Right lobe of liver (tissue), 6 donors: ENCODE data around the gene BICDL2. TPM values are rescaled to one million over a fixed set of nuclear protein-coding genes. Genes with fewer than 3 reads are reported as not detected.

Experiments used
- ATAC-seq, 4 donors: fragments of 200-7000 bp; cut with Tn5 transposase; one replicate each; pipeline ENCODE4 v1.9.1; 2020; ENCODE audit warnings: mild to moderate bottlenecking in 4 of 4, moderate library complexity in 4 of 4
- DNase-seq, 3 donors: peaks; one replicate each; pipeline ENCODE4 v3.0.0-alpha.2; 2020
- H3K27ac ChIP-seq, 3 donors: fragments of 200-600 bp; one replicate each; pipeline ENCODE4 v1.8.0; 2022
- H3K27me3 ChIP-seq, 2 donors: fragments of 200-600 bp; one replicate each; pipeline ENCODE4 v1.8.0; 2022
- H3K36me3 ChIP-seq, 4 donors: fragments of 200-600 bp; sonication (generic) in 1 of 4; one replicate each; pipeline versions ENCODE4 v1.5.1 to v1.8.0; 2017 to 2022; ENCODE audit warnings: control low read depth in 1 of 4
- H3K4me1 ChIP-seq, 4 donors: fragments of 200-600 bp; sonication (generic) in 1 of 4; one replicate each; pipeline versions ENCODE4 v1.5.1 to v1.8.0; 2017 to 2022; ENCODE audit warnings: control low read depth in 1 of 4
- H3K4me3 ChIP-seq, 3 donors: fragments of 200-600 bp; one replicate each; pipeline ENCODE4 v1.8.0; 2022
- H3K9me3 ChIP-seq, 4 donors: fragments of 200-600 bp; sonication (generic) in 1 of 4; one replicate each; pipeline versions ENCODE4 v1.5.1 to v1.8.0; 2017 to 2022; ENCODE audit warnings: control low read depth in 1 of 4
- POLR2A ChIP-seq: fragments of 450-650 bp; IDR thresholded peaks from one replicate; pipeline ENCODE4 v1.6.1; 2017; ENCODE audit warnings: antibody characterized with exemption, mild to moderate bottlenecking
- WGBS: methylation state at CpG from one replicate; pipeline ENCODE4 v1.1.6; 2018; ENCODE audit warnings: low coverage, low lambda C conversion rate; ENCODE audit not compliant: insufficient coverage; ENCODE audit errors: missing lambda C conversion rate; 5-methylcytosine and 5-hydroxymethylcytosine counted together
- intact Hi-C, 2 donors: fragments of 100-400 bp; cut with DNase I; formaldehyde crosslinking; loops; one replicate each; pipeline versions ENCODE4 v1.11.2 to v1.14.1; 2022
- total RNA-seq, 6 experiments: library from RNA; depleted of rRNA in 2 of 6; stranded (reverse); fragments of >200 nt in 2 of 6; fragmentation: NEBNext Ultra II Directional in 3 of 6; extraction: Animal tissue kit (Norgen Biotek cat#: 25700) in 3 of 6; gene quantifications; one replicate each; pipeline versions ENCODE4 v1.1.0 to v1.2.4, GENCODE V29; 2016 to 2023
- TF ChIP-seq, protein P1 (sequence below), 4 donors: fragments of 200-600 bp in 3 of 4; fragments of 450-650 bp in 1 of 4; IDR thresholded peaks; one replicate each; pipeline versions ENCODE4 v1.5.1 to v1.8.0; 2016 to 2022; ENCODE audit warnings: antibody characterized with exemption in 4 of 4, mild to moderate bottlenecking in 2 of 4
- donor health status: DM: no; HTN: yes; CAD: no.
- donor health status: DM: no; HTN: no; CAD: no.
- donor health status: DM: no; HTN: no; CAD: no.
- donor health status: DM: no; HTN: yes; CAD: no.
- donor health status: DM: no; HTN: yes; CAD: no.

The BICDL2 gene
- total RNA-seq, 6 experiments from 2014 or later = 0.11 to 0.58 (median 0.48) TPM; not detected in 1

DNA sequence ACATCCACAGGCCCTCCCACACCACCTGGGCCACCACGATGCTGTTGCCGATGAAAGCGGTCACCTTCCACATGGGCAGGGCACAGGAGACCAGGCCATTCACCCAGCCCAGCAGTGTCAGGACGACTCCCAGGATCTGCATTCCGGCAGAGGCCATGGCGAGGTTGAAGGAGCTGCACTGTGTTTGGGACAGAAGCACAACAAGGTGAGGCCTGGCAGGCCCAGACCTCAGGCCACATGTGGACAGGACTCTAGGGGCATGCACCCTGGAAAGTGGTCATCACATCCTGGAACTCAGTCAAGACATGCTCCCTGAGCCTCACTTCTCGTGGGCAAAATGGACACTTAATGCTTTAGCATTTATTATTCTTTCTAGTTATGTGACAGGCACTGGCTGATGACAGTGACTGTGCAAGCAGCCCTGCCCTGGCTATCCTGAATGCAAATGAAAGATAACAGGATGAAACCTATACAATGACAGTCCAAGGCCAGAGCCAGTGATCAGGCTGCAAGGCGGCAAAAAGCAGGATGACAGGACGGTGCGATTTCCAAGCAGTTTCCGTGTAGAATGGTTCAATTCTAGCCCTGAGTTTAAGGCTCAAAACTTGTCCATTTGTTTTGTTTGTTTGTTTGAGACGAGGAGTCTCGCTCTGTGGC lies 20.8 kb downstream of the BICDL2 start:
- H3K36me3 ChIP-seq = no peaks in the 10 kb centered on the region
- ATAC-seq (no peak), DNase-seq (no peak)
- H3K27ac ChIP-seq = no peak overlapping the region
- H3K4me3 ChIP-seq = no peak overlapping the region
- WGBS = 78% methylated on average over 4 of the region's 13 CpGs
- H3K4me1 ChIP-seq = peaks cover 0 to 17% (median 2%) of the 10 kb centered on the region in 4 donors
- intact Hi-C loops = no loop called here
- H3K9me3 ChIP-seq = no peaks in the 10 kb centered on the region
- no peaks in the 10 kb centered on the region for H3K27me3 ChIP-seq
- no peak for TF ChIP-seq POLR2A
- TF ChIP-seq, protein P1, sequence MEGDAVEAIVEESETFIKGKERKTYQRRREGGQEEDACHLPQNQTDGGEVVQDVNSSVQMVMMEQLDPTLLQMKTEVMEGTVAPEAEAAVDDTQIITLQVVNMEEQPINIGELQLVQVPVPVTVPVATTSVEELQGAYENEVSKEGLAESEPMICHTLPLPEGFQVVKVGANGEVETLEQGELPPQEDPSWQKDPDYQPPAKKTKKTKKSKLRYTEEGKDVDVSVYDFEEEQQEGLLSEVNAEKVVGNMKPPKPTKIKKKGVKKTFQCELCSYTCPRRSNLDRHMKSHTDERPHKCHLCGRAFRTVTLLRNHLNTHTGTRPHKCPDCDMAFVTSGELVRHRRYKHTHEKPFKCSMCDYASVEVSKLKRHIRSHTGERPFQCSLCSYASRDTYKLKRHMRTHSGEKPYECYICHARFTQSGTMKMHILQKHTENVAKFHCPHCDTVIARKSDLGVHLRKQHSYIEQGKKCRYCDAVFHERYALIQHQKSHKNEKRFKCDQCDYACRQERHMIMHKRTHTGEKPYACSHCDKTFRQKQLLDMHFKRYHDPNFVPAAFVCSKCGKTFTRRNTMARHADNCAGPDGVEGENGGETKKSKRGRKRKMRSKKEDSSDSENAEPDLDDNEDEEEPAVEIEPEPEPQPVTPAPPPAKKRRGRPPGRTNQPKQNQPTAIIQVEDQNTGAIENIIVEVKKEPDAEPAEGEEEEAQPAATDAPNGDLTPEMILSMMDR (IDR thresholded peaks at IDR 0.05) = no peak

DNA sequence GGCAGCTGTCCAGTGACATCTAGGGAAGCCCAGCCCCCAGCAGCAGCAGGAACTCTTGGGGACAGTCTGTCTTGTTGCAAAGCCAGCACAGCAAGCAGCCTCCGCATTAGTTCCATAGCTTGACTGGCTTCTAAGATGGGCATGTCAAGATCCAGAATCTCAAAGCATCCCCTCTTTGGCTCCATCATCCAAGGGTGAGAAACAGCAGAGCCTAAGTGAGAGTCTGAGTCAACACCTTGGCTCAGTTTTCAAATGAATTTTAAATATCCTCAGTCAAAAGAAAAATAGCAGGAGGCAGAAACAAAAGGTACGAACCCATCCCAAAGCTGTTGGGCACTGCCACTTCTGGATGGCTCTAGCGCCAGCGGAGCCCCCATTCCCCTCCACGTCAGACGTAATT lies 21.8 kb downstream of the BICDL2 start:
- Histone ChIP-seq H3K4me1 (peaks cover 0 to 11% (median 2%) of the 10 kb centered on the region in 4 donors), H3K9me3 (no peaks in the 10 kb centered on the region), H3K36me3 (no peaks in the 10 kb centered on the region), H3K4me3 (no peak overlapping the region), H3K27ac (no peak overlapping the region), H3K27me3 (no peaks in the 10 kb centered on the region)
- ATAC-seq = no peak
- TF ChIP-seq, protein P1 (IDR thresholded peaks at IDR 0.05) = no peak
- TF ChIP-seq POLR2A = no peak
- 85% methylated on average over 6 of the region's 6 CpGs for whole genome bisulfite sequencing
- intact Hi-C loops = no loop called here
- no peak for DNase-seq

DNA sequence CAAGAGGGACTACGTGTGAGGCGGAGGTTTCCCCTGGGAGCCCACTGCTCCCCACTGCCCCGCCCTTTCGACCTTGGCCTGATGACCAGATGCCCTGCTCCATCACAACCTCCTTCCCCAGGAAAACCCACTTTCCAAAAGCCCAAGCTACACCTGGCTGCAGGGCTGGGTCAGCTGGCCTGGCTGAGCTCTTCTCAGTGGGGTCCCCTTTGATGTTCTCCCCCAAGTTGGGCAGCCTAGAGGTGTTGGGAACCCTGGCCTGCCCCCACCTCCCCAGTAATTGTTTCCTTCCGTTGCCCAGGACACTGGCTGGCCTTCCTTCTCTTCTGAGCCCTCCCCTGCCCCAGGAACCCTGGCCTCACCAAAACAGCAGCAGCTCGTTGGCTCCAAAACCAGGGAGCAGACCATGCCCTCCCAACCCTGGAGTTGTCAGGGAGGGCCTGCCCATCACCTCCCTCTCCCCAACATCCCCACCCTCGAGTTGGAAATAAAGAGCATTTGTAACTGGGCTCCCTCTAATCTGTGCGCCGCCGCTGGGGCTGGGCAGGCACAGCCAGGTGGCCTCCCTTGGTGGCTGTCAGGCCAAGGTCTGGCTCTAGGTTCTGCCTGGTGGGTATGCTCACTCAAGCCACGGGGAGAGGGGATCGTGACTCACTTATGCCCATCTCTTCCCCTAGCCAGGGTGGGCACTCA lies 22.6 kb downstream of the BICDL2 start:
- WGBS = 53% methylated on average over 5 of the region's 12 CpGs
- H3K9me3 ChIP-seq = no peaks in the 10 kb centered on the region
- H3K4me3 ChIP-seq = no peak overlapping the region
- DNase-seq (no peak), ATAC-seq (no peak)
- TF ChIP-seq POLR2A = no peak
- TF ChIP-seq, protein P1 (IDR thresholded peaks at IDR 0.05) = no peak
- no peaks in the 10 kb centered on the region for H3K27me3 ChIP-seq
- H3K27ac ChIP-seq = no peak overlapping the region
- no peaks in the 10 kb centered on the region for H3K36me3 ChIP-seq
- H3K4me1 ChIP-seq = peaks cover 0 to 5% (median 0%) of the 10 kb centered on the region in 4 donors
- intact Hi-C loops = no loop called here

DNA sequence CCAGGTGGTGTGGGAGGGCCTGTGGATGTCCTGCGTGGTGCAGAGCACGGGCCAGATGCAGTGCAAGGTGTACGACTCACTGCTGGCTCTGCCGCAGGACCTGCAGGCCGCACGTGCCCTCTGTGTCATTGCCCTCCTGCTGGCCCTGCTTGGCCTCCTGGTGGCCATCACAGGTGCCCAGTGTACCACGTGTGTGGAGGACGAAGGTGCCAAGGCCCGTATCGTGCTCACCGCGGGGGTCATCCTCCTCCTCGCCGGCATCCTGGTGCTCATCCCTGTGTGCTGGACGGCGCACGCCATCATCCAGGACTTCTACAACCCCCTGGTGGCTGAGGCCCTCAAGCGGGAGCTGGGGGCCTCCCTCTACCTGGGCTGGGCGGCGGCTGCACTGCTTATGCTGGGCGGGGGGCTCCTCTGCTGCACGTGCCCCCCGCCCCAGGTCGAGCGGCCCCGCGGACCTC lies 23.2 kb downstream of the BICDL2 start:
- intact Hi-C loops = no loop called here
- peak; percentile 75 to 89 (median 84) for DNase-seq
- WGBS = no CpG with 5 or more reads among the region's 27 CpGs
- H3K9me3 ChIP-seq = no peaks in the 10 kb centered on the region
- H3K27me3 ChIP-seq = no peaks in the 10 kb centered on the region
- no peak overlapping the region for H3K27ac ChIP-seq
- peak; percentile 79 to 95 (median 84) for ATAC-seq
- H3K36me3 ChIP-seq = no peaks in the 10 kb centered on the region
- TF ChIP-seq, protein P1 (IDR thresholded peaks at IDR 0.05) = peak in 3 of 4 donors; percentile 19 to 36 (median 31)
- TF ChIP-seq POLR2A = no peak
- H3K4me3 ChIP-seq = no peak overlapping the region
- peaks cover 0 to 5% (median under 1%) of the 10 kb centered on the region in 4 donors for H3K4me1 ChIP-seq
